Ascending aorta (tissue), 2 donors: ENCODE measurements around the gene DBP. TPM values are rescaled to one million over a fixed set of nuclear protein-coding genes. Genes with fewer than 3 reads are reported as not detected.

Experiments used
- DNase-seq, 2 donors: peaks; one replicate each; pipeline ENCODE4 v3.0.0-alpha.2; 2019; ENCODE audit warnings: low spot score in 2 of 2
- H3K27ac ChIP-seq, 2 donors: fragments of 200-600 bp; sonication (generic); one replicate each; pipeline ENCODE4 v1.5.1; 2016 to 2017; ENCODE audit warnings: mild to moderate bottlenecking in 1 of 2
- H3K27me3 ChIP-seq: fragments of 200-600 bp; sonication (generic); one replicate; pipeline ENCODE4 v1.5.1; 2017
- H3K36me3 ChIP-seq, 2 donors: fragments of 200-600 bp; sonication (generic); one replicate each; pipeline ENCODE4 v1.5.1; 2016
- H3K4me1 ChIP-seq, 2 donors: fragments of 200-600 bp; sonication (generic); one replicate each; pipeline ENCODE4 v1.5.1; 2016 to 2017; ENCODE audit warnings: mild to moderate bottlenecking in 1 of 2
- H3K4me3 ChIP-seq, 2 donors: fragments of 200-600 bp; sonication (generic); one replicate each; pipeline ENCODE4 v1.5.1; 2016 to 2017; ENCODE audit warnings: mild to moderate bottlenecking in 1 of 2
- H3K9me3 ChIP-seq, 2 donors: fragments of 200-600 bp; sonication (generic); one replicate each; pipeline ENCODE4 v1.5.1; 2016
- CTCF ChIP-seq, 3 experiments: fragments of 200-600 bp in 2 of 3; fragments of 450-650 bp in 1 of 3; sonication (generic) in 2 of 3; IDR thresholded peaks; one replicate each; pipeline ENCODE4 v1.5.1; 2016 to 2019; ENCODE audit warnings: antibody characterized with exemption in 3 of 3, mild to moderate bottlenecking in 1 of 3, moderate library complexity in 1 of 3
- intact Hi-C: fragments of 100-400 bp; cut with DNase I; formaldehyde crosslinking; loops from one replicate; pipeline ENCODE4 v1.15.1; 2023
- total RNA-seq: library from RNA; depleted of rRNA; stranded (reverse); fragments of >200 nt; gene quantifications from one replicate; pipeline ENCODE4 v1.1.0, GENCODE V29; 2016

DBP gene
- total RNA-seq, 1 donor from 2014 or later: 0.21 TPM

- DNase-seq: no peak
- intact Hi-C loops: no loop called here
Measured at GRCh38 chr19:48587387-48587786, 49.8 kb downstream of the DBP start.

GRCh38 chr19:48582168-48582567 lies 55.0 kb downstream of the DBP start:
- H3K36me3 ChIP-seq: no peaks in the 10 kb centered on the region
- H3K27ac ChIP-seq: no peak overlapping the region
- no peak for TF ChIP-seq CTCF (IDR thresholded peaks at IDR 0.05)
- intact Hi-C loops: loop anchor here (5.0 kb wide), 2 partner anchors 75 to 135 kb away; partner anchors contain the start of gene GRWD1
- no peaks in the 10 kb centered on the region for H3K27me3 ChIP-seq
- H3K9me3 ChIP-seq: no peaks in the 10 kb centered on the region
- no peak for DNase-seq
- no peak overlapping the region for H3K4me3 ChIP-seq
- H3K4me1 ChIP-seq: peaks cover 0 to 3% of the 10 kb centered on the region in 2 donors

More at GRCh38 chr19:48587387-48587786, 49.8 kb downstream of the DBP start:
- Histone ChIP-seq H3K27ac (no peak overlapping the region), H3K4me3 (no peak overlapping the region), H3K36me3 (no peaks in the 10 kb centered on the region), H3K4me1 (peaks cover 0 to 8% of the 10 kb centered on the region in 2 donors), H3K9me3 (no peaks in the 10 kb centered on the region), H3K27me3 (no peaks in the 10 kb centered on the region)
- TF ChIP-seq CTCF (IDR thresholded peaks at IDR 0.05): no peak

Other genes starting within 250 kb of the DBP start
- 183 TPM for gene KDELR1, start 245.8 kb downstream of the DBP start, total RNA-seq
- 0.64 TPM for gene GRIN2D, start 243.7 kb downstream of the DBP start, total RNA-seq
- 16.0 TPM for gene GRWD1, start 191.4 kb downstream of the DBP start, total RNA-seq
- gene KCNJ14, start 181.8 kb downstream of the DBP start, total RNA-seq: 6.1 TPM
- 83.5 TPM for gene CYTH2, start 168.0 kb downstream of the DBP start, total RNA-seq
- 0.11 TPM for gene LMTK3, start 125.5 kb downstream of the DBP start, total RNA-seq
- not detected for gene SULT2B1, start 85.2 kb downstream of the DBP start, total RNA-seq
- not detected for gene SPACA4, start 30.6 kb downstream of the DBP start, total RNA-seq
- not detected for gene FAM83E, start 22.3 kb downstream of the DBP start, total RNA-seq
- gene RPL18, start 18.2 kb downstream of the DBP start, total RNA-seq: 2,223 TPM
- 35.3 TPM for gene SPHK2, start 17.9 kb downstream of the DBP start, total RNA-seq
- not detected for gene CA11, start 8.8 kb upstream of the DBP start, total RNA-seq
- not detected for gene NTN5, start 35.6 kb upstream of the DBP start, total RNA-seq
- not detected for gene FUT2, start 58.6 kb upstream of the DBP start, total RNA-seq
- gene MAMSTR, start 82.3 kb upstream of the DBP start, total RNA-seq: 0.32 TPM
- 85.9 TPM for gene RASIP1, start 103.2 kb upstream of the DBP start, total RNA-seq
- not detected for gene IZUMO1, start 109.5 kb upstream of the DBP start, total RNA-seq
- gene FUT1, start 115.3 kb upstream of the DBP start, total RNA-seq: 3.8 TPM
- not detected for gene FGF21, start 118.1 kb upstream of the DBP start, total RNA-seq
- 42.4 TPM for gene BCAT2, start 173.7 kb upstream of the DBP start, total RNA-seq
- 9.8 TPM for gene HSD17B14, start 199.1 kb upstream of the DBP start, total RNA-seq
- 237 TPM for gene PLEKHA4, start 231.2 kb upstream of the DBP start, total RNA-seq
- 142 TPM for gene PPP1R15A, start 235.0 kb upstream of the DBP start, total RNA-seq